ENCODE measurements around the gene KIRREL3.
"Not testable (repeated sequence)": the region's sequence is repeated elsewhere in the genome, so short reads cannot be mapped to it uniquely, and the experiment has no call there.

The KIRREL3 gene

GRCh38 chr11:126400019-126400418 is 600.6 kb downstream of the KIRREL3 start:
- no peak for DNase-seq (ENCODE audit: low read depth)

GRCh38 chr11:126398721-126399120 is 601.8 kb downstream of the KIRREL3 start:
- no peak for DNase-seq (ENCODE audit: low read depth)

GRCh38 chr11:126398296-126398695 is 602.3 kb downstream of the KIRREL3 start:
- DNase-seq (ENCODE audit: low read depth), result no peak

- no peak for DNase-seq (ENCODE audit: low read depth)
Measured at GRCh38 chr11:126396965-126397364, 603.6 kb downstream of the KIRREL3 start.

GRCh38 chr11:126396266-126396665 is 604.3 kb downstream of the KIRREL3 start:
- DNase-seq (ENCODE audit: low read depth), result not testable (repeated sequence)

- DNase-seq (ENCODE audit: low read depth), result not testable (repeated sequence)
Measured at GRCh38 chr11:126395784-126396183, 604.8 kb downstream of the KIRREL3 start.

GRCh38 chr11:126394634-126395072 is 605.9 kb downstream of the KIRREL3 start:
- DNase-seq (ENCODE audit: low read depth), result not testable (repeated sequence)

GRCh38 chr11:126394036-126394435 is 606.5 kb downstream of the KIRREL3 start:
- DNase-seq (ENCODE audit: low read depth), result no peak

- DNase-seq (ENCODE audit: low read depth), result no peak
Measured at GRCh38 chr11:126393143-126393542, 607.4 kb downstream of the KIRREL3 start.

GRCh38 chr11:126392633-126393013 is 607.9 kb downstream of the KIRREL3 start:
- no peak for DNase-seq (ENCODE audit: low read depth)

- no peak for DNase-seq (ENCODE audit: low read depth)
Measured at GRCh38 chr11:126391970-126392632, 608.5 kb downstream of the KIRREL3 start.

- DNase-seq (ENCODE audit: low read depth), result no peak
Measured at GRCh38 chr11:126391286-126391954, 609.1 kb downstream of the KIRREL3 start.

- no peak for DNase-seq (ENCODE audit: low read depth)
Measured at GRCh38 chr11:126390272-126390867, 610.2 kb downstream of the KIRREL3 start.

- DNase-seq (ENCODE audit: low read depth), result no peak
Measured at GRCh38 chr11:126387857-126388256, 612.7 kb downstream of the KIRREL3 start.

- DNase-seq (ENCODE audit: low read depth), result not testable (repeated sequence)
Measured at GRCh38 chr11:126386729-126387071, 613.9 kb downstream of the KIRREL3 start.

GRCh38 chr11:126385991-126386728 is 614.4 kb downstream of the KIRREL3 start:
- no peak for DNase-seq (ENCODE audit: low read depth)

- DNase-seq (ENCODE audit: low read depth), result no peak
Measured at GRCh38 chr11:126384449-126385070, 616.0 kb downstream of the KIRREL3 start.

GRCh38 chr11:126383339-126384335 is 616.9 kb downstream of the KIRREL3 start:
- no peak for DNase-seq (ENCODE audit: low read depth)

GRCh38 chr11:126382641-126383040 is 617.9 kb downstream of the KIRREL3 start:
- DNase-seq (ENCODE audit: low read depth), result not testable (repeated sequence)

GRCh38 chr11:126381960-126382359 is 618.6 kb downstream of the KIRREL3 start:
- not testable (repeated sequence) for DNase-seq (ENCODE audit: low read depth)

- DNase-seq (ENCODE audit: low read depth), result no peak
Measured at GRCh38 chr11:126380909-126381308, 619.7 kb downstream of the KIRREL3 start.

All from stimulated activated CD8-positive, alpha-beta memory T cell treated with anti-CD3 and anti-CD28 coated beads, Interleukin-15, amount 100 ng/mL, for 24 hours (primary cell).